GM21528 (cell line): Measurements from ENCODE around the gene MLN.

Source experiments
- ATAC-seq: cut with Tn5 transposase; IDR thresholded peaks from one replicate; pipeline ENCODE4 v1.9.1; 2021; ENCODE audit warnings: mild to moderate bottlenecking, moderate library complexity; ENCODE audit not compliant: unreplicated experiment, low FRiP score

The MLN gene

GRCh38 chr6:33776186-33776585 lies 27.6 kb downstream of the MLN start:
- no peak for ATAC-seq

GRCh38 chr6:33774774-33775173 lies 29.0 kb downstream of the MLN start:
- no peak for ATAC-seq

GRCh38 chr6:33772902-33773472 lies 30.8 kb downstream of the MLN start:
- no peak for ATAC-seq

GRCh38 chr6:33772082-33772830 lies 31.5 kb downstream of the MLN start:
- no peak for ATAC-seq

DNA sequence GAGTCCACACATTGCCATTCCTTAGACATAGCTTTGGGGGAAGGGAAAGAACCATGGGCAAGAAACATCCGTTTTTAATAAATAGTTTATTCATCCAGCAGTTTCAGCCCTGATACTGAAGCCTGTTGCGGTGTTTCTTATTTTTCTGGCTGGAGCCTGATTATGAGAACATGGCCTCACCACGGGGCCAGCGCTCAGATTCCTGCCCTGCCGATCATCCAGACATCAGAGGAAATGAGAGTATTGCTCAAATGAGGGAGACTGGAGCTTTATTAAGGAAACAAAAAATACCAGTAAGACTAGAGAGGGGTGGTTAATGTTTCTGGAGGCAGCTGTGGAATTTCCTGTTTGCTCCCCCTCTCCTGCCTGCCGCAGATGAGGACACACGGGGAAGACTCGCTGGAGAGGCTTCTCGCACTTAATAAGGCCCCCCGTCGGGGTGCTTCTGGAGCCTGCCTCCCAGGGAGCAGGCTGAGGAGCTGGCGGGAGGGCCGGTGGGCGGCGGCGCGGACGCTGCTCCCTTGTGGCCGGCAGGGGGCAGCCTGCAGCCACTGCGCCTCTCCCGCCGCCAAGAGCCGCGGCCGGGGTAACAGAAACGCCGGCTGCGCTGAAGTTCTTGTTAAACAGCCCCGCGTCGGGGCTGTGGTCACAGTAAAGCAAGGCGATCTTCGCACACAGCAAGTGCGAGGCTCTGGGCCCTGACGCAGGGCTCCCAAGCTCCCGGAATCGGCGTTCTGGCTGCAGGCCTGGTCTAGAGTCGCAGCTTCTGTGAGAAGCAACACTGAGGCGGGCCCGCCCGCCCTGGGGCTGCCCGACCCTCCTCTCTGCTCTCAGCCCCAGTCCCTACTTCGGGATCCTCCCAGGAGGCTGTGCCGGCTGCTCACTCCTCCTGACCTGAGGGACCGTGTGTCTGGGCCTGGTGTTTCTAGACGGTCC lies 32.4 kb downstream of the MLN start:
- ATAC-seq, result no peak

- no peak for ATAC-seq
Measured at GRCh38 chr6:33770833-33771145, 33.0 kb downstream of the MLN start.

DNA sequence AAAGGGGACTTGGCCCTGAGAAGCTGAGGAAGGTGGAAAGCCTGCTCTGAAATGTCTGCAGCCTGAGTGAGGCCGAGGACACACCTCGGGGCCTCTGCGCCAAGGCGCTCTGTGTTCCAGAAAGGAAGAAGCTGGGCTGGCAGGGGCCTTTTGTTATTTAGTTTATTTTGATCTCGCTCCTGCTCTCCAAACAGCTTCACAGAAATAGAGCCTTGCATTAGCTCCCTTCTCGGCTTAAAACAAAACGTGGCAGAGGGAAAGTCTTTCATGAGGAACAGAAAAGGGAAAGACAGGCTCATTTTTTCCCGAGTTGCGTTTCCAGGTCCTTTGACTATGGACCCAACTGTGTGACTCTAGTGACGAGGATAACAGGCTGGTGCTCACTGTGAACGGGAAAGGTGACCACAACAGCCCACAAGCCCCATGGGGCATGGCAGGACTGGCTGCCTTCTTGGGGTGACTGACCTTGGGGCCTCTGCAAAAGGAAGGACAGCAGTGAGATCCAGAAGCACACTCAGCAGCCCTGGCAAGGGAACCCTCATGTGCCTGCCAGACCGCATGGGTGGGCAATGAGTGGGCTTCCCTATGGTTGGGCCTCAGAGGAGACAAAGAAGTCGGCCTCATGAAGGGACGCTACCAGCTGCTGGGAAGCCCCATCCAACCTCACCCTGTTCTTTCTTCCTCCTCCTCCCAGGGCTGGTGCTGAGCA lies 33.5 kb downstream of the MLN start:
- no peak for ATAC-seq

DNA sequence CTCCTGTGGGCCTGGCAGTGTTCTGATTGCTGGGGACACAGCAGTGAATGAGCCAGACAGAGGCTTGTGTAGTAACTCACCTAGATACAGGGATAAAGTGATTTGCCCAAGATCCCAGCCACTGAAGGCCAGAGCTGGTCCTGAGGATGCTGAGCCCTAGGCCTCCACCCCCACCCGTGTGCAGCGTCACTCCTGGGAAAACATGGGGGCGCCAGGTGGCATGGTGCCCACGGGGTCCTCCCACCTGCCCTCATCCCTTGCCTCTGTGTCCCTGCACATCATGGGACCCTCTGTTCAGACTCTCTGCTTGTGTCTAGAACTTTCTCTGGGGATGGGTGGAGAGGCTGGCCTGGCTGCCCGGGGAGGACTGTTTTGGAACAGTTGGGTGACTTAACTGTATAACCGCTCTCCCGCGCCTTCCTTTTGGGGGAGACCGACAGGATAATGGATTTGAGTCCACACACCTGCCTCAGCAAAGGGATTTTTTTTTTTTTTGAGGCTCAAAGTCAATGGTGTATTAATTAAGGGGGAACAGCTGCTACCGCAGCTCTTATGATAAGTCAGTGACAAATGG lies 34.5 kb downstream of the MLN start:
- ATAC-seq, result no peak

GRCh38 chr6:33768644-33769120 lies 35.1 kb downstream of the MLN start:
- no peak for ATAC-seq

- ATAC-seq, result no peak
Measured at GRCh38 chr6:33766921-33767907, 36.6 kb downstream of the MLN start.

GRCh38 chr6:33765368-33765767 lies 38.4 kb downstream of the MLN start:
- ATAC-seq, result no peak

DNA sequence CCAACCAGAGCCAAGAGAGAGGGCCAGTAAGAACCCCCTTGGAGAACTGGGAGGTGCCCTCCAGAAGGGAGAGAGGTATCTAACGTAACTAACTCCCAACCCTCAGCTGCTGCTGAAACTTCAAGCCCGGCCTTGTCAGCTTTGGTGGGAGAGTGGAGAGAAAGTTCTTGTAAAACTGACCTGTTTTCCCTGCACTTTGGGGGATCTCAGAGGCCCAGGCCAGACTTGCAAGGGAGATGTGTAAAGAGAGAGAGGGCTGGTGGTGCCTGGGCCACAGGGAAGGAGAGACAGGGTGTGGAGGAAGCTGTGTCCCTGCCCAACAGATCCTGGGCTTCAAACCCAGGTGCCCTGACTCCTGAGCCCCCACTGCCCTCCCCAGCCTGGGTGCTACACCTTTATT lies 39.8 kb downstream of the MLN start:
- ATAC-seq, result no peak

GRCh38 chr6:33763483-33763882 lies 40.3 kb downstream of the MLN start:
- no peak for ATAC-seq

DNA sequence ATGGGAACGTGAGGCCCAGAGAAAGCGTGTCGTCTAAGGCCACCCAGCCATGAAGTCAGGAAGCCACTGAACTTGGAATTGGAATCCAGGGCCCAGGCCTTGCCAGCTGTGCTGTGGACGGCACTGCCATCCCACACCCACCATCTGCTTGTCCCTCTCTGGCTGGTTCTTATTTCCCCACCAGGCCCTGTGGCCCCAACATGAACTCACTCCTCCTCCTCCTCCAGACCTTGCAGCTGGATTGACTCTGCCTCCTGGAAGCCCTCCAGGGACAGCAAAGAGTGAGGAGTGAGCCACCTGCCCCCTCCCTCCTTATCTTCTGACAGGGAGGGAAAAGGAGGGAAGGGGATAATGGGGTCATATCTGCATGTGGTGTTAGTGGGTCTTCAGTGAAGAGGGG lies 41.1 kb downstream of the MLN start:
- ATAC-seq, result no peak

DNA sequence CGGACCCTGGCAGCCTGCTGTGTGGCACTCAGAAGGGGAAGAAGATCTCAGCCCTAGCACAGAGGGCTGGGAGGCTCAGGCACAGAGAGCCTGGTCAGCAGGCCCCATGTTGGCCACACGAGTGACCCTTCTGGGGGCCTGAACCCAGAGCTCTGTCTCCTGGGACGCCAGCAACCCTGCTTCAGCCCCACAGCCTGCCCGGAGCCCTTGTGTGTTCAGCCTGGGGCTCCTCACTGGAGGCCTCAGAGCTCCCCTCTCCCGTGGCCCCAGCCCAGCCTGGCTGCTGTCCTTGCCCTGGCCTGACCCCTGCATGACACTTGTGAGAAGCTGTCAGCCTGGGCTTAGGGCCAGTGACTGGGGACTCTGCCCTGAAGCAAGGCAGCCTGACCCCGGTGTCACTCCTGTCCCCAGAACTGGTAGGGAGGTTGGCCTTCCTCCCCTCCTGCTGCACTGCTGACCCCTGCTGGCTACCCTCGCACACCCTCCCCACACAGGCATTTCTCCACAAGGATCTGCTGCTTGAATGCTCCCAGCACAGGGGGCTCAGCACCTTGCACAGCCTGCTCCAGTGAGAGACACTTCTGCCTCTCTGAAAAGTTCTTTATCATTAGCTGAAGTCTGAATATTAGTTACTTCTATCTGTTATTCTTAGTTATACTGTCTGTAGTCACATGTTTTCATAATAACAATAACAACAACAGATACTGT lies 41.7 kb downstream of the MLN start:
- no peak for ATAC-seq

GRCh38 chr6:33761581-33761921 lies 42.3 kb downstream of the MLN start:
- no peak for ATAC-seq

DNA sequence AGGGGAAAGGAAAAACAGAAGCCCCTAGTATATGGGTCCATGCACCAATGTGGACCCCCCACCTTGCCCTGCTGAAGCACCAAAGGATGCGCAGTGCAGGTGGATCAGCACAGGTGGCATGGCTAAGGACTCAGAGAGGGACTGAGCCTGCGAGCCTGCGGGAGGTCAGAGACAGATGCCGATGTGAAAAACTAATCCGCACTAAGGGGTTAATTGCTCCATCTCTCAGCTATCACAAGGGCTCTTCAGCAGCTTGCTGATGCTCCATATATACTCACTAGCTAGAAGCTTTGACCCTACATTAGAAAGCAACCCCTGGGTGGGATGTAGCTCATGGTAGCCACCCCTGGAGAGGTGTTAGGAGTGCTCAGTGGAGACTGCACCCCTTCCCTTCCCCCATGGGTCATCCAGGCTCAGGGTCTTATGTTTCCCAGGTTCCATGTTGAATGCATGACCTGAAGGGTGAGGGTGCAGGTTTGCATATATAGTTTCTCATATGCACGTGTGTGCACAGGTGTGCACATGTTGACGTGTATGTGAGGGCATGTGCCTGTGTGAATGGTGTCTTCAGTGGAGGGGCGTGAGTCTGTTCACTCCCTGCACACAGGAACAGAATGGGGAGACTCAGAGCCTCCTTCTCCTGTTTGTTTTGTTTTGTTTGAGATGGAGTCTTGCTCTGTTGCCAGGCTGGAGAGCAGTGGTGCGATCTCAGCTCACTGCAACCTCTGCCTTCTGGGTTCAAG lies 43.7 kb downstream of the MLN start:
- ATAC-seq, result no peak

GRCh38 chr6:33758815-33759216 lies 45.0 kb downstream of the MLN start:
- no peak for ATAC-seq
